HepG2 (cell line): ENCODE results near the gene APOD.

Source experiments
- ZNF235 ChIP-seq: sonication (generic); formaldehyde crosslinking; IDR thresholded peaks from 2 replicates; pipeline ENCODE4 v1.8.1; 2023; ENCODE audit warnings: mild to moderate bottlenecking, missing genetic modification reagents, borderline replicate concordance
- TF ChIP-seq, protein P1 (sequence below): IDR thresholded peaks from 2 replicates; pipeline ENCODE4 v1.6.1; 2012; ENCODE audit warnings: inconsistent platforms
- TF ChIP-seq, protein P2 (sequence below): sonication (generic); formaldehyde crosslinking; IDR thresholded peaks from 2 replicates; pipeline ENCODE4 v1.5.0; 2020; ENCODE audit warnings: mild to moderate bottlenecking, missing genetic modification reagents, moderate library complexity

DNA sequence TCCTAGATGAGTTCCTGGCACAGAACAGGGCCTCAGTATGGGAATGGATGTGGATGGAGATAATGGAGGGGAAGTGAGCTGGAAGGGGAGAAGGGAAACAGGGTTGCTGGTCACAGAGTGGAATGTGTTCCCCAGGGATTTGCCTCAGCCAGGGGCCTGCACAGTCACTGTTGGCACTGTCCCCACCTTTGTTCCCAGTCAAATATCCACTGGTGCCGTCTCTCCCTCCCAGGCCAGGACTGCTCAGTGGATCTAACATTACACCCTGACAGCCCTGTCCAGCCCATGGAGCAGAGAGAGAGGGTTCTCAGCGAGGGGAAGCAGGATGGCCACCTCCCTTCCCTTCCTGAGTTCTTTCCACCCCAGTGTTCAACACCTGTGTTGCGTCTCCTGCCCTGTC, 39.1 kb downstream of the APOD start:
- TF ChIP-seq, protein P1, sequence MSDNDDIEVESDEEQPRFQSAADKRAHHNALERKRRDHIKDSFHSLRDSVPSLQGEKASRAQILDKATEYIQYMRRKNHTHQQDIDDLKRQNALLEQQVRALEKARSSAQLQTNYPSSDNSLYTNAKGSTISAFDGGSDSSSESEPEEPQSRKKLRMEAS = no peak
- TF ChIP-seq, protein P2, sequence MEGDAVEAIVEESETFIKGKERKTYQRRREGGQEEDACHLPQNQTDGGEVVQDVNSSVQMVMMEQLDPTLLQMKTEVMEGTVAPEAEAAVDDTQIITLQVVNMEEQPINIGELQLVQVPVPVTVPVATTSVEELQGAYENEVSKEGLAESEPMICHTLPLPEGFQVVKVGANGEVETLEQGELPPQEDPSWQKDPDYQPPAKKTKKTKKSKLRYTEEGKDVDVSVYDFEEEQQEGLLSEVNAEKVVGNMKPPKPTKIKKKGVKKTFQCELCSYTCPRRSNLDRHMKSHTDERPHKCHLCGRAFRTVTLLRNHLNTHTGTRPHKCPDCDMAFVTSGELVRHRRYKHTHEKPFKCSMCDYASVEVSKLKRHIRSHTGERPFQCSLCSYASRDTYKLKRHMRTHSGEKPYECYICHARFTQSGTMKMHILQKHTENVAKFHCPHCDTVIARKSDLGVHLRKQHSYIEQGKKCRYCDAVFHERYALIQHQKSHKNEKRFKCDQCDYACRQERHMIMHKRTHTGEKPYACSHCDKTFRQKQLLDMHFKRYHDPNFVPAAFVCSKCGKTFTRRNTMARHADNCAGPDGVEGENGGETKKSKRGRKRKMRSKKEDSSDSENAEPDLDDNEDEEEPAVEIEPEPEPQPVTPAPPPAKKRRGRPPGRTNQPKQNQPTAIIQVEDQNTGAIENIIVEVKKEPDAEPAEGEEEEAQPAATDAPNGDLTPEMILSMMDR = no peak
- no peak for TF ChIP-seq ZNF235 (CRISPR knock-in tag)
